Medulla oblongata (tissue), 1 donor: ENCODE measurements around the gene TRIM17.

ENCODE experiments used
- DNase-seq: peaks from one replicate; pipeline ENCODE4 v3.0.0-alpha.2; 2015; ENCODE audit errors: extremely low spot score

Gene TRIM17

DNA sequence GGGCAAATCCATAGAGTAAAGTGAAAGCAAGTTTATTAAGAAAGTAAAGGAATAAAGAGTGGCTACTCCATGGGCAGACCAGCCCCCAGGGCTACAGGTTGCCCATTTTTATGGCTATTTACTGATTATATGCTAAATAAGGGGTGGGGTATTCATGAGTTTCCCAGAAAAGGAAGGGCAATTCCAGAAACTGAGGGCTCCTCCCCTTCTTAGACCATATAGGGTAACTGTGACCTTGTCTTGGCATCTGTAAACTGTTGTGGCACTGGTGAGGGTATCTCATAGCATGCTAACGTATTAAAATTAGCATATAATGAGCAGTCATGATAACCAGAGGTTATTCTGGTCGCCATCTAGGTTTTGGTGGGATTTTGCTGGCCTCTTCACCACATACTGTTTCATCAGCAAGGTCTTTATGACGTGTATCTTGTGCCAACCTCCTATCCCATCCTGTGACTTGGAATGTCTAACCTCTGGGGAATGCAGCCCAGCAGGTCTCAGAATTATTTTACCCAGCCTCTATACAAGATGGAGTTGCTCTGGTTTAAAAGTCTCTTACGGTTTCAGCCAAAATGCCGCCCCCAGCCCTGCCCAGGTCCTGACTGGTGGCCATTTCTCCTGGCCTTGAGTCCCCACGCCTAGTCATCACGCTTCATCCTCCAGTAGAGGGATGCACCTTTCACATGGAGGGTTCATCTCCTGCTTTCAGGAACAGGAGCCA, 982 bp upstream of the TRIM17 start:
- no peak for DNase-seq

- no peak for DNase-seq
Observed at GRCh38 chr1:228417061-228417460, 400 bp upstream of the TRIM17 start.

DNA sequence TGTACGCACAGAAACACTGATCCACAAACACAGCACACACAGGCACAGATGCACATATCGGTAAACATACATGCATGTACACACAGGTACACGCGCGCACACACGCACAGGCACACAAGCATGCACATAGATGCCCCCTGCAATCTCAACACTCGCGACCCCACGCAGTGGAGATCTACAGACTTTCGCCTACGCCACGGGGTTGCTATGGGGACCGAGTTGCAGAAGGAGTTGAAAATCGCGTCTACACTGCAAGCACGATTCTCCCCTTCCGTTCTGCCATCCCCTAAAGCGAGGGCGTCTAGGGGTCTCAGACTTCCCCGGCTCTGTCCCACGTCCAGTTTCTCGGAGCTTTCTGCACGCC, 826 bp downstream of the TRIM17 start:
- DNase-seq: no peak

DNA sequence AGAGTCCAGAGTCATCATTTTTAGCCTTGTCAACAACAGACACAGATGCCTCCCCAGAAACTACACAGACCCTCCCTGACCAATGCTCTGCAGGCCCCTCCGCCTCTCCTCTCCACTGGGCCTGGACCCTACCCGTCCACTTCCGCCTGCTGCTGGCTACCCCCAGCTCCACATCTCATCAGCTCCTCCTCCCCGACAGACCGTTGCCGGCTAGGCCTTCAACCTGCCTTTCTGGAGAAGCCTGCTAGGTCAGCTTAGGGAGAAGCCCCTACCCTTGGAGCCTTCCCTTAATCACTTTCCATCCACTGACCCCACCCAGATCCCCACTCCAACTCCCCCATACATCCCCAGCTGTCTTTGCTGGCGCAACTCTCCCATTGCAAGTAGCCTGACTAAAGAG, 1.4 kb downstream of the TRIM17 start:
- DNase-seq: no peak

DNA sequence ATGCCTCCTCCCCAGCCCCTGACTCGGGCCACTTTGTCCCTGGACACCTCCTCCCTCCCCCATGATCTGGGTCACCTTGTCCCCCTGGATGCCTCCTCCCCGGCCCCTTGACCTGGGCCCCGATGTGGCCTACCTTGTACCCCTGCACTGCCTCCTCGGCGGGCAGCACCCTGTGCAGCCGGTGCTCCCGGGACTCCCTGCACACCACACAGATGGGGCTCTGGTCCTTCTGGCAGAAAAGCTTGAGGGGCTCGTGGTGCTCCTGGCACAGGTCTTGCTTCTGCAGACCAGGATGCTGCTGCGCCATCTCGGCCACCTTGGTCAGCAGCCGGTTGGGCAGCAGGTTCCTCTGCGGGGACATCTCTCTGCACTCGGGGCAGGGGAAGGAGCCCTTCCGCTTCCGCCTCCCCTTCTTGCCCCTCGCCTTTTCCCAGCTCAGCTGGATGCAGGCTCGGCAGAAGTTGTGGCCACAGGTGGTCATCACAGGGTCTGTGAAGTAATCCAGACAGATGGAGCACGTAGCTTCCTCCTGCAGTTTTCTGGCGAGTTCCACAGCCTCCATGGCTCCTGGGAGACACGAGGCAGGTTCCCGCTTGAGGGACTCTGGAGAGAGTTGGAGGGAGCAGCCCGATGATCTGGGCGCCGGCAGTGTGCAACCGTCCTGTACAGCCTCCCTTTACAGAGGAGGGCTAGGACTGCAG, 2.0 kb downstream of the TRIM17 start:
- DNase-seq: no peak

- no peak for DNase-seq
Observed at GRCh38 chr1:228413241-228414010, 3.2 kb downstream of the TRIM17 start.

DNA sequence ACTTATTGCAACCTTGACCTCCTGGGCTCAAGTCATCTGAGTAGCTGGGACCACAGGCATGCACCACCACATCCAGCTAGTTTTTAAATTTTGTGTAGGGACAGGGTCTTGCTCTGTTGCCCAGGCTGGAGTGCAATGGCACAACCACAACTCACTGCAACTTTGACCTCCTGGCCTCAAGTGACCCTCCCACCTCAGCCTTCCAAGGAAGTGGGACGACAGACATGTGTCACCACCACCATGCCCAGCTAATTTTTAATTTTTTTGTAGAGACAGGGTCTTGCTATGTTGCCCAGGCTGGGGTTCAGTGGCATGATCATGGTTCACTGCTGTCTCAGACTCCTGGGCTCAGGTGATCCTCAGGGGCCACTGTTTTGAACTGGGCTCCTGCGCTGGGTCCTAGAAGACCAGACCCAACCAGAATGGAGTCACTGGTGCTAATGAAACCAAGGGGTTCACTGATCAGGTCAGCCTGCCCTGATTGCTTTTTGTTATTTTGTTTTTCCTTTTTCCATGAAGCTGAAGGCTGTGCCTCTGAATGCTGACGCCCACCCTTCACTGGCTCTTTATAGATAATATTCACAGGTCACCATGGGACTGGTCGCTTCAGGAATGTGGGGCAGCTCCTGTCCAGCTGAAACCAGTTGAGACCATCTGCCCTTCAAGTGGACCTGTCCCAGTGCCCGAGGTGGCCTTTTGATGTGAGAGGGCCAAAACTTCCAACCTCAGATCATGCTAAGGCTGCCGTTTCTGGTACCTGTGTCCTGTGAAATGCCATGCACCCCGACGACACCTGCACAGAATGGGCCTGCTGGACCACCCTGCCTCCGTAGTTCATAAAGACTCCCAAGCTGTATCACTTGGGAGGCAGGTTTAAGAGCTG, 4.9 kb downstream of the TRIM17 start:
- no peak for DNase-seq

DNA sequence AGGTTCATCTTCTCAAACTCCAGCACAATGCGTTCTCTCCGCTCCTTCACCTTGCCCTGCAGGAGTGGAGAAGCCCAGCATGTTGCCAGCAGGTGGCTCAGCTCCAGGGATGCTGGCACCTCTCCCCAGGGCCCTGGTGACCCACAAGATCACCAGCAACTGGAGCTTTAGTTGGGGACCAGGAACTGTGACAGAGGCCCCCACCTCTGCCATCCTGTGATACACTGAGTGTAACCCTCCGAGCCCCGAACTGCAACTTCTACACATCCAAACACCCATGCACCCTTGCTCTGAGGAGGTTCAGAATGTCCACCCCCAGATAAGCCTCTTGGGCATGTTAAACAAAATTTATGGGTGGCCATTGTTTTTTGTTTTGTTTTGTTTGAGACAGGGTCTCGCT, 5.5 kb downstream of the TRIM17 start:
- no peak for DNase-seq

DNA sequence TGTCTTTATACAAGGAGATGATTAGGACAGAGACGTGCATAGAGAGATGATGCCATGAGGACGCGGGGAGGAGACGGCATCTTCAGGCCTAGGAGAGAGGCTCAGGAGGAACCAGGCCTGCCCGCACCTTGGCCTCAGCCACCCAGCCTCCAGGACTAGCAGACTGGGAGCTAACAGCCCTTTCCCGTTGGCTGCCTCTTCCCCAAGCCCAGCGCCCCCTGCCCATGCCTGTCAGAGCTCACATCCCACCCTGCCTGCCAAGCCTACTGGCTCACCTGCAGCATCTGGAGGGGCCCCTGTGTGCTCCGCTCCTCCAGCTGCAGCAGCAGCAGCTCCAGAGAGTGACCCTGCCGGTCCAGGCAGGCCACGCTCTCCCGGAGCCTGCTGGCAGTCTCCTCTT, 6.0 kb downstream of the TRIM17 start:
- DNase-seq: no peak

DNA sequence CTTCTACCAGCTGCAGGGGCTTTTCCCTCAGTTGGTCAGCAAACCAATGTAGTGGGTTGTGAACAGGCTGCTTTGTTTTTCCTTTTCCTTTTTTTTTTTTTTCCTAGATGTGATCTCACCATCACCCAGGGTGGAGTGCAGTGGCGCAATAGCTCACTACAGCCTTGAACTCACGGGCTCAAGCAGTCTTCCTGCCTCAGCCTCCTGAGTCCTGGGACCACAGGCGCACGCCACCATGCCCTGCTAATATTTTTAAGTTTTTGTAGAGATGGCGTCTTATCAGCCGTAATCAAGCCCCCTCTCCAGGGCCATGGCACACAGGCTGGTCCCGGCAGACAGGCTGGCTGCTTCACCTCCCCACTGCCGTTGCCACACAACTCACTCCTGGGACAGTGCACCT, 6.6 kb downstream of the TRIM17 start:
- no peak for DNase-seq

- DNase-seq: no peak
Observed at GRCh38 chr1:228408869-228409805, 7.5 kb downstream of the TRIM17 start.

DNA sequence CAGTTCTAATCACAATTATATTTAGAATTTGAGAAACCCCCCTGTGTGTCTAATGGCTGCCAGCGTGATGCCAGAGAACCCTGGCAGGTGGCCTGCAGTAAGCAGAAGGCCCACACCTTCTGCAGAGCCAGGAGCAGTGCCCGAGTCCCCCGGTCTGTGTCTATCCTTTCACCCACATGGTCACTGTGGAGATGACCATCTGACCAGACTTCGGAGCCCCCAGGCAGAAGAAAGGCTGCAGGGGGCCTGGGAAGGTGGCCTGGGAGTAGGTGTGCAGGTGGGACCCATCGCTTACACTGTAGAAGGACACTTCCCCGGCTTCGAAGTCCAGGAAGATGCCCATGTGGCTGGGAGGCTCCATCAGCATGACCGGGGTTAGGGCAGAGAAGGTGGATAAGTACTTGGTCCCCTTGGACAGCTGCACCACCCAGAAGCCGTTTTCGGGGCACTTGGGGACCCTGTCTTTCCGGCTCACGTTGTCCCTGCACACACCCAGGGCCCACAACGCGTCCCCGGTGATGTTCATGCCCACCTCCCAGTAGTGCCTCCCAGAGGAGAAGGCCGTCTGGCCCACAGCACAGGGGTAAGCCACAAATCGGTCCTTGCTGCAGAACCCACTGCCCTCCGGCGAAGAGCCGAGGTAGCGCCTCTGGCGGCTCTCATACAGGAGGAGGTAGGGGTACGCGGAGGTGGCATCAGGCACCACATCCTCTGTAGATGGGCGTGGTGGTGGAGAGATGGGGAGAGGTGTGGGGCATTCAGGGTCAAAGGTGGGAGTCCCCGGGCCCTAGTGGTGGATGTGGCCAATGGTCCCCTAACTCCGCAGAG, 8.4 kb downstream of the TRIM17 start:
- no peak for DNase-seq

DNA sequence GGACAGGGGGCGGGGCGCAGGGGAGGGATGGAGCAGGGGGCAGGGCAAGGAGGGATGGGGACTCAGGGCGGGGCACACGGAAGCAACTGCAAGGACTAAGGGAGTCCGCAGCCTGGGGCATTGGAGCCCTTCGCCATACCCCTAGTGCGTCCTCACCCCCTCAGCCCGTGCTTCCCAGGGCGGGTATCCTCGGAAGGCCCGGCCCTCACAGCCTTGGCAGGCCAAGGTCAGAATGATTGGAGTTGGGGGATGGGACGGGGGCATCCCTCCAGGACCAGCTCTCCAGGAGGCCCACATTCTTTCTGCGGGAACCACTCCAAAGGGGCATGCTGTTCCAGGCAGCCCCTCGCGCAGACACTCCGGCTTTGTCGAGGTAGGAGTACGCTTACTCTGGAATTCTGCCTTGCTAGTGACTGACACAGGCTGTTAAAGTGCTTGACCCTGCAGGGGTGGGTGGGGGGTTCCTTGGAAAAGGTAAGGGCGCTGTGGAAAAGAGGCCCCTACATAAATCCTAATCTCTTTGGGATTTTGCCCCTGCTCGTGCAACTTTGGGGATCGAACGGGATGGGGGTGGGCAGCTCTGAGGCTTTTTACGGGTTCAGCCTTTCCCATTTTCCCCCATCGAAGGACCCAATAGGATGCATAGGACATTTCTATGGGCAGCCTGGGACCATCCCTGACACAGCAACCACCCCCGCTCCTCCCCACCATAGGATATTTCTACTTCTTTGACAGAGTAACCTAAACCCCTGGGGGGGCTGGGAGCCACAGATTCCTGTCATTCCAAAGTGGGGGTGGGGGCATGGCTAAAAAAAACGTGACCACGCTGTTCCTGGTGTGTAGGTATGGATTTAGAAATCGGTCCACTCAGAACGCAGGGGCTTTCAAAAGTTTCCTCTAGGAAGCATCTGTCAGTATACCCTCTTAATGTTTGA, 9.3 kb downstream of the TRIM17 start:
- DNase-seq: no peak

- DNase-seq: no peak
Observed at GRCh38 chr1:228405979-228406228, 10.8 kb downstream of the TRIM17 start.

DNA sequence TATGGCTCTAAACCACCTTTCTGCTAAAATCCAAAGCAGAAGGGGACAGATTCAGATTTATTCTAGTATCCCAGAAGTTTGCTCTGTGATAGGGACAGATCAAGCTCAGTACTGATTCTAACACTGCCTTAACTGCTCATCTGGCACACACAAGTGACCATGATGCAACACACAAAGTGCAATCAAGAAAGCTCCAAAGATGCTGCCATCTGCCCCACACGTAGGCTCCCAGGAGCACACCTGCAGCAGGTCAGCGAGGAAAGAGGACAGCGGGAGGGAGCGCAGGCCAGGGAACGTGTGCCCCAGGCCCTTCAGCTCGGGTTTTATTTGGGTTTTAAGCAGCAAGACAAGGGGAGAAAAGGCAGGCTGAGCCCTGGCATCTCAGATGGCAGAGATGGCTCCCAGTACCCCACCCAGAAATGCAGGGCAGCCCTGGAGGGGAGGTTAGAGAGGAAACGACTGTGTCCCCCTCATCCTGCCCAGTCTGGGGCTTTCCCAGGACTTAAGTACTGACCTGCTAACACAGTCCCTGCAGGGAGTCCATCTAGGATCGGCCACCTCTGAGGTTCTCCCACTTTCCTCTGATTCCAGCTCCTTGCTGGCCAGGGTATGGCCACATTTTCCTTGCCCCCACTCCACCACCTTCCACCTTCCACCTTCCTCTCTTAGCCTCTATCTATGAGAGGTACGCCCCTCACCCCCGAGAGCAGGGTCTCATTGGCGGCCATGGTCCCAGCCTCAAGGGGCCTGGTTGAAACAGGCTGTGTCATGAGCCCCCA, 11.3 kb downstream of the TRIM17 start:
- DNase-seq: no peak

GRCh38 chr1:228404107-228404720, 12.4 kb downstream of the TRIM17 start:
- DNase-seq: no peak

- DNase-seq: no peak
Observed at GRCh38 chr1:228403231-228403631, 13.4 kb downstream of the TRIM17 start.

- no peak for DNase-seq
Observed at GRCh38 chr1:228402641-228403025, 14.0 kb downstream of the TRIM17 start.
